ENCODE measurements around the gene ACTN3. TPM values are rescaled to one million over a fixed set of nuclear protein-coding genes. Genes with fewer than 3 reads are reported as not detected.
"Not testable (repeated sequence)": the region's sequence is repeated elsewhere in the genome, so short reads cannot be mapped to it uniquely, and the experiment has no call there.

ACTN3 gene
- total and polyA plus RNA-seq, 2 experiments from 2014 or later, result 6.3 to 7.3 TPM

DNA sequence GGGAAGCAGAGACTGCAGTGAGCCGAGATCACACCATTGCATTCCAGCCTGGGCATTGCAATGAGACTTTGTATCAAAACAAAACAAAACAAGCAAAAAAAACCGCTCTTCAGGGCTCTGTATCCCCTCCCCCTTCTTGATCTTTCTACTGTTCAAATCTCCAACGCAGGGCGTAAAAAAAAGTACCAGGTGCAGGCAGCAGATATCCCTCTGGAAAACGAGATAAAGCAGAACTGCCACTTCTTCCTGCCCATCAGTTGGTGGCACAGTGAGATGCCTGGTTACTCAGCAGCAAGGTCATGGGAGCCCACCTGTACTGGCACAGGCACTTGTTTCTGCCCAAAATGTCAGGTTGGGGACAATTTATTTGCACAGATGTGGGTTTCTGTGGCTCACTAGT is 57.5 kb downstream of the ACTN3 start:
- DNase-seq (ENCODE audit: low spot score), result no peak
- Mint-ChIP-seq H3K27me3 (ENCODE audit: insufficient read depth, low read depth, poor library complexity) (peaks cover 2% of the 10 kb centered on the region), H3K27ac (no peak overlapping the region), H3K4me3 (no peak overlapping the region; the same call in 2 of the 3 replicates), H3K4me1 (no peaks in the 10 kb centered on the region), H3K36me3 (ENCODE audit: low read depth) (peaks cover 20% of the 10 kb centered on the region; the same call in 2 of the 3 replicates), H3K9me3 (no peaks in the 10 kb centered on the region)
- no peak for ATAC-seq
- H3F3A ChIP-seq (replicated peaks; ENCODE audit: low read depth), result no peaks in the 10 kb centered on the region
- H3K4me1 ChIP-seq (ENCODE audit: insufficient read depth), result no peaks in the 10 kb centered on the region
- no peaks in the 10 kb centered on the region for H4K20me1 ChIP-seq (replicated peaks; ENCODE audit: insufficient read depth)
- H2AFZ ChIP-seq, result no peak overlapping the region
- no peaks in the 10 kb centered on the region for H3K36me3 ChIP-seq (ENCODE audit: insufficient read depth)
- no peaks in the 10 kb centered on the region for H3K9me2 ChIP-seq (ENCODE audit: insufficient read depth)
- TF ChIP-seq POLR2AphosphoS5 (IDR thresholded peaks at IDR 0.05; ENCODE audit: low read depth) (no peak), CREB1 (CRISPR knock-in tag; IDR thresholded peaks at IDR 0.05; ENCODE audit: low read depth) (no peak), EZH2 (IDR thresholded peaks at IDR 0.05; ENCODE audit: low read depth, unreplicated experiment) (no peak), REST (IDR thresholded peaks at IDR 0.05; ENCODE audit: unreplicated experiment) (no peak), NANOG (IDR thresholded peaks at IDR 0.05; ENCODE audit: borderline replicate concordance) (no peak), ZNF331 (CRISPR knock-in tag; IDR thresholded peaks at IDR 0.05; ENCODE audit: low read depth) (no peak), ZNF114 (CRISPR knock-in tag; IDR thresholded peaks at IDR 0.05) (no peak), JUNB (IDR thresholded peaks at IDR 0.05; ENCODE audit: unreplicated experiment) (no peak), CTCF (conservative IDR thresholded peaks at IDR 0.05; ENCODE audit: low read depth in 2 of 2) (no peak), ZNF462 (CRISPR knock-in tag; IDR thresholded peaks at IDR 0.05) (no peak)
- TF ChIP-seq, protein P1, sequence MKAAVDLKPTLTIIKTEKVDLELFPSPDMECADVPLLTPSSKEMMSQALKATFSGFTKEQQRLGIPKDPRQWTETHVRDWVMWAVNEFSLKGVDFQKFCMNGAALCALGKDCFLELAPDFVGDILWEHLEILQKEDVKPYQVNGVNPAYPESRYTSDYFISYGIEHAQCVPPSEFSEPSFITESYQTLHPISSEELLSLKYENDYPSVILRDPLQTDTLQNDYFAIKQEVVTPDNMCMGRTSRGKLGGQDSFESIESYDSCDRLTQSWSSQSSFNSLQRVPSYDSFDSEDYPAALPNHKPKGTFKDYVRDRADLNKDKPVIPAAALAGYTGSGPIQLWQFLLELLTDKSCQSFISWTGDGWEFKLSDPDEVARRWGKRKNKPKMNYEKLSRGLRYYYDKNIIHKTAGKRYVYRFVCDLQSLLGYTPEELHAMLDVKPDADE (IDR thresholded peaks at IDR 0.05), result no peak
- no peak overlapping the region for H3K4me3 ChIP-seq
- H3K27ac ChIP-seq (ENCODE audit: low read depth), result no peak overlapping the region
- no peaks in the 10 kb centered on the region for H3K27me3 ChIP-seq (ENCODE audit: insufficient read depth)
- H3K4me2 ChIP-seq, result no peak overlapping the region
- H3K79me2 ChIP-seq (replicated peaks; ENCODE audit: insufficient read depth), result no peaks in the 10 kb centered on the region

- not testable (repeated sequence) for H4K20me1 ChIP-seq (replicated peaks; ENCODE audit: insufficient read depth); H3K4me2 ChIP-seq; H3K27me3 Mint-ChIP-seq (ENCODE audit: insufficient read depth, low read depth, poor library complexity); ATAC-seq; H3K4me3 ChIP-seq; H3K4me3 Mint-ChIP-seq; H3K36me3 ChIP-seq (ENCODE audit: insufficient read depth); H3F3A ChIP-seq (replicated peaks; ENCODE audit: low read depth); H3K79me2 ChIP-seq (replicated peaks; ENCODE audit: insufficient read depth); DNase-seq (ENCODE audit: low spot score); H3K27ac Mint-ChIP-seq; H3K4me1 Mint-ChIP-seq; H3K9me2 ChIP-seq (ENCODE audit: insufficient read depth); H3K9me3 Mint-ChIP-seq; H3K4me1 ChIP-seq (ENCODE audit: insufficient read depth); H3K27ac ChIP-seq (ENCODE audit: low read depth); H2AFZ ChIP-seq; H3K27me3 ChIP-seq (ENCODE audit: insufficient read depth)
- H3K36me3 Mint-ChIP-seq (ENCODE audit: low read depth), result peaks cover 20% of the 10 kb centered on the region; the same call in 2 of the 3 replicates
These were observed 59.9 kb downstream of the ACTN3 start for GRCh38 chr11:66606608-66607007.

Data from GM23338 (cell line).